ENCODE measurements around the gene CHRNA7.

DNA sequence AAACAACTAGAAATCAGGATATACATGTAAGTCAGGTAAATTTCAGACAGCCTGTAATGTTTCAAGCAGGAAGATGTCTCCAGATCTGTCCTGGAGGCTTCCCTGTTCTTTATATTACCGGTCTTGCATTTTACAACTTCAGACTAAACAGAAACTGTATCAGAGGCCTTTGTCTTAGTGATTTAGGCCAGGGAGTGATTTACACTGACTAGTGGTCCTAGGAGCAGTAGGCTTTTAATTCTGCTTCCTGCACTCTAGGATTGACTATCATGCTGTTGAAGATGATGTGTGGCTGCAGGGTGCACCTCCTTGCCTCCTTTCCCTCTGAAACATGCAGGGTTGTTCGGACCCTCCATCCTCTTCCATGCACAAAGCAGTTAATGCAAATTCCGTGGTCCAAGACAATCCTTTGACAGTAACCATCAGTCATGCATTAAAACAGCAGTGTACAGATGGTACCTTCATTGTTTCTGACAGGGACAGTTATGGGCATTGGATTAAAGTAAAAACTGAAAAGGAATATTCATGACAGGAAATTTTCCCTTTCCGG, 27.6 kb downstream of the CHRNA7 start:
- TF ChIP-seq POLR2AphosphoS5 (IDR thresholded peaks at IDR 0.05) = no peak
- no peak for TF ChIP-seq CTCF (IDR thresholded peaks at IDR 0.05)
- no peak for TF ChIP-seq POLR2A (IDR thresholded peaks at IDR 0.05)

All from breast epithelium (tissue), 3 donors.